Choroid plexus epithelial cell (primary cell): ENCODE data around the gene SPTBN4.
A peak's percentile ranks its signal among the peaks of the same experiment; 100 is the strongest.

Experiments
- DNase-seq: peaks from one replicate; pipeline ENCODE4 v3.0.0-alpha.2; 2010; ENCODE audit warnings: low read depth
- H3K4me3 ChIP-seq: 2 replicates; pipeline ENCODE4 v1.5.1; 2011; ENCODE audit warnings: low read depth, mild to moderate bottlenecking, control low read depth, low read length, moderate library complexity
- TF ChIP-seq, protein P1 (sequence below): conservative IDR thresholded peaks from 2 replicates; pipeline ENCODE4 v1.5.1; 2011; ENCODE audit warnings: low read depth, mild to moderate bottlenecking, control low read depth, inconsistent platforms, low read length, moderate library complexity

SPTBN4 gene

DNA sequence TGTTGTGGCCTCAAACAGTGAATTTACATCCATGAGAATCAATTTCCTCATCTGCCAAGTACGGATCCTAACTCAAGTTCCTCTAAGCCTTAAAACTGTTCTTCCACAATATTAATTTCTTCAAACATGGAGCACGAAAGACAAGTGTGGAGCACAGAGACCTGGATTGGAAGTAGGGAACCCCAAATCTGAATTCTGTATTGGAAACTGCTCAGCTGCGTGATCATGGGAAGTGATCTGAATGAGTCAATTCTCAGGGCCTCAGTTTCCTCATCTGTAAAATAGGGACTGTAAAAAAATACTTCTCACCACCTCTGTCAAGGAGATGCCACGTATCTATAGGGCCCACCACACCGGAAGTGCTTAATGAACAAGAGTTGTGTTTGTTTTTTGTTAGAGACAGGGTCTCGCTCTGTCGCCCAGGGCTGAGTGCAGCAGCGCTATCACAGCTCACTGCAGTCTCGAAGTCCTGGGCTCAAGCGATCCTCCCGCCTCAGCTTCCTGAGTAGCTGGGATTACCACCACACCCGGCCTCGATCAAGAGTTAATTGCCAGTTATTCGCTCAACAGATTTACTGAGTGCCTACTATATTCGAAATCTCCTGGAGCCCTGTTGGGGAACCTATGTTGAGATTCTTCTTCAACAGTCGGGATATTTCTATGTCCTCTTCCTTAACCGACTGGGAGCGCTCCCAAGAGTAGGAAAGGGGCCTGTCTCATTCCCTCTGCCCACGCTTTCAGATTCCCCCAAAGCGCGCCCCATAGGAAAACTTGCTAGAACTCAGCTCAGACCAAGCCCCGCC, 24.3 kb upstream of the SPTBN4 start:
- no peak for DNase-seq
- TF ChIP-seq, protein P1, sequence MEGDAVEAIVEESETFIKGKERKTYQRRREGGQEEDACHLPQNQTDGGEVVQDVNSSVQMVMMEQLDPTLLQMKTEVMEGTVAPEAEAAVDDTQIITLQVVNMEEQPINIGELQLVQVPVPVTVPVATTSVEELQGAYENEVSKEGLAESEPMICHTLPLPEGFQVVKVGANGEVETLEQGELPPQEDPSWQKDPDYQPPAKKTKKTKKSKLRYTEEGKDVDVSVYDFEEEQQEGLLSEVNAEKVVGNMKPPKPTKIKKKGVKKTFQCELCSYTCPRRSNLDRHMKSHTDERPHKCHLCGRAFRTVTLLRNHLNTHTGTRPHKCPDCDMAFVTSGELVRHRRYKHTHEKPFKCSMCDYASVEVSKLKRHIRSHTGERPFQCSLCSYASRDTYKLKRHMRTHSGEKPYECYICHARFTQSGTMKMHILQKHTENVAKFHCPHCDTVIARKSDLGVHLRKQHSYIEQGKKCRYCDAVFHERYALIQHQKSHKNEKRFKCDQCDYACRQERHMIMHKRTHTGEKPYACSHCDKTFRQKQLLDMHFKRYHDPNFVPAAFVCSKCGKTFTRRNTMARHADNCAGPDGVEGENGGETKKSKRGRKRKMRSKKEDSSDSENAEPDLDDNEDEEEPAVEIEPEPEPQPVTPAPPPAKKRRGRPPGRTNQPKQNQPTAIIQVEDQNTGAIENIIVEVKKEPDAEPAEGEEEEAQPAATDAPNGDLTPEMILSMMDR: no peak
- peak overlapping the region; percentile 57 for H3K4me3 ChIP-seq

GRCh38 chr19:40443131-40443999, 23.4 kb upstream of the SPTBN4 start:
- DNase-seq: peak; percentile 100
- TF ChIP-seq, protein P1: no peak
- H3K4me3 ChIP-seq: peak overlapping the region; percentile 69

DNA sequence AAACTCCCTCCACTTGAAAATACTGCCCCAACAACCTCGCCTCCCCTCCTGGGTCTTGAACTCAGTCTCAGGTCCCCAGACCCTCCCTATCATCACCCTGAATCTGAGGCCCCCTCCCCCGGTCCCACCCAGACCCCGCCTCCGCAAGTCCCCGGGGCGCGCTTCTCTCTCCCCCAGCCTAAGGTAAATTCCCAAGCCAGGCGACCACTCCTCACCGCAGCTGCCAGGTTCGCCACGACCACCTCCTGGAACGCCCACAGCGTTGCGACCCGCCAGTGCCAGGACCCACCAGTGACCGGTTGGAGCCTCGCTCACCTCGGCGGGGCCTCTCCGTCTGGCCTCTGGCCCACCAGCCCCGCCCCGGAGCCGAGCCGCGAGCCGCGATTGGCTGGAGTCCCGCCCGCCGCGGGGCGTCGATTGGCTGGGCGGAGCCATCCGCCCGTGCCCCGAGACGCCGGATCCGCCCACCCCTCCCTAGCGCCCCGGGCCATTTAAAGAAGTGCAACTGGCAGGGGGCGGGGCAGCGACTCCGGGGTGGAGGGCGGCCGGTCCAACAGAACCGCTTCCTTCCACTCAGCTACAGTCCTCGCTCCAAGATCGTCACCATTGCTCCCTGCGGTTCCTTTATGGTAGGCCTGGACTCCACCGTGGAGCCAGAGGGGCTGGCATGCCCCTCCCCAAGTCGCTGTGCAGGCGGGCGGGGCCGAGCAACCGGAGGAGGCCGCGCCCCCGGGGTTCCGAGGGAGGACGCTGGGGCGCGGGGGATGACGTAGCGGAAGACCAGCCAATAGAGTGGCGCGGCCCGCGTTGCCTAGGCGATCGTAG, 22.6 kb upstream of the SPTBN4 start, which contains the start of gene SERTAD3:
Gene SERTAD3, minus strand, starts transcription at position 336 of the 825 bp plus-strand sequence. CDS start 2,255 bp downstream, outside the sequence.
- peak; percentile 96 for DNase-seq
- peak within 1 kb of the TSS; percentile 69 for H3K4me3 ChIP-seq
- TF ChIP-seq, protein P1: no peak

GRCh38 chr19:40444825-40445312, 21.9 kb upstream of the SPTBN4 start:
- DNase-seq: no peak
- TF ChIP-seq, protein P1: peak; percentile 47
- peak overlapping the region; percentile 69 for H3K4me3 ChIP-seq

GRCh38 chr19:40445780-40446262, 21.0 kb upstream of the SPTBN4 start:
- DNase-seq: peak; percentile 24
- H3K4me3 ChIP-seq: no peak overlapping the region
- TF ChIP-seq, protein P1: no peak

- H3K4me3 ChIP-seq: no peak overlapping the region
- TF ChIP-seq, protein P1: no peak
- no peak for DNase-seq
Measured at GRCh38 chr19:40446263-40446784, 20.5 kb upstream of the SPTBN4 start.
